Effector memory CD4-positive, alpha-beta T cell (primary cell): Measurements from ENCODE around the gene RAB11FIP3.

Experiments used
- DNase-seq, 3 donors: peaks; one replicate each; pipeline ENCODE4 v3.0.0-alpha.2; 2020
- H3K27ac ChIP-seq: 2 replicates; pipeline ENCODE4 v1.7.0; 2013; ENCODE audit warnings: mild to moderate bottlenecking, low read length, moderate library complexity; ENCODE audit not compliant: insufficient read depth, poor library complexity, severe bottlenecking
- H3K27me3 ChIP-seq: replicated peaks from 2 replicates; pipeline ENCODE4 v1.7.0; 2013; ENCODE audit warnings: mild to moderate bottlenecking, low read length; ENCODE audit not compliant: insufficient read depth, control insufficient read depth, poor library complexity, severe bottlenecking
- H3K36me3 ChIP-seq: 2 replicates; pipeline ENCODE4 v1.7.0; 2013; ENCODE audit warnings: mild to moderate bottlenecking, low read length, moderate library complexity; ENCODE audit not compliant: control insufficient read depth, insufficient read depth
- H3K4me1 ChIP-seq: 2 replicates; pipeline ENCODE4 v1.7.0; 2013; ENCODE audit warnings: low read length, mild to moderate bottlenecking; ENCODE audit not compliant: control insufficient read depth, insufficient read depth, poor library complexity, severe bottlenecking
- H3K4me3 ChIP-seq: 2 replicates; pipeline ENCODE4 v1.7.0; 2013; ENCODE audit warnings: low read length, low read depth, mild to moderate bottlenecking; ENCODE audit not compliant: insufficient read depth, poor library complexity, severe bottlenecking
- H3K9me3 ChIP-seq: 2 replicates; pipeline ENCODE4 v1.7.0; 2013; ENCODE audit warnings: mild to moderate bottlenecking, low read length, moderate library complexity; ENCODE audit not compliant: control insufficient read depth

RAB11FIP3 gene

GRCh38 chr16:561413-561794 lies 136.0 kb downstream of the RAB11FIP3 start:
- Histone ChIP-seq H3K27me3 (peaks cover 22% of the 10 kb centered on the region), H3K36me3 (no peaks in the 10 kb centered on the region), H3K4me1 (peaks cover 5% of the 10 kb centered on the region), H3K9me3 (no peaks in the 10 kb centered on the region), H3K27ac (no peak overlapping the region), H3K4me3 (no peak overlapping the region)
- DNase-seq = no peak

- Histone ChIP-seq H3K4me3 (no peak overlapping the region), H3K36me3 (no peaks in the 10 kb centered on the region), H3K27ac (no peak overlapping the region), H3K27me3 (peaks cover 22% of the 10 kb centered on the region), H3K4me1 (peaks cover 14% of the 10 kb centered on the region), H3K9me3 (no peaks in the 10 kb centered on the region)
- no peak for DNase-seq
Observed at GRCh38 chr16:561957-562938, 136.8 kb downstream of the RAB11FIP3 start.

- peaks cover 22% of the 10 kb centered on the region for H3K27me3 ChIP-seq
- H3K4me1 ChIP-seq = peaks cover 20% of the 10 kb centered on the region
- DNase-seq = no peak
- no peak overlapping the region for H3K27ac ChIP-seq
- no peaks in the 10 kb centered on the region for H3K36me3 ChIP-seq
- H3K9me3 ChIP-seq = no peaks in the 10 kb centered on the region
- H3K4me3 ChIP-seq = no peak overlapping the region
Observed at GRCh38 chr16:563072-563644, 137.7 kb downstream of the RAB11FIP3 start.

GRCh38 chr16:564690-565418 lies 139.4 kb downstream of the RAB11FIP3 start:
- Histone ChIP-seq H3K27ac (no peak overlapping the region), H3K27me3 (peaks cover 8% of the 10 kb centered on the region), H3K36me3 (no peaks in the 10 kb centered on the region), H3K9me3 (no peaks in the 10 kb centered on the region), H3K4me1 (peaks cover 33% of the 10 kb centered on the region), H3K4me3 (no peak overlapping the region)
- DNase-seq = no peak

- no peaks in the 10 kb centered on the region for H3K9me3 ChIP-seq
- peaks cover 7% of the 10 kb centered on the region for H3K27me3 ChIP-seq
- H3K4me1 ChIP-seq = peaks cover 35% of the 10 kb centered on the region
- H3K4me3 ChIP-seq = no peak overlapping the region
- no peak overlapping the region for H3K27ac ChIP-seq
- no peaks in the 10 kb centered on the region for H3K36me3 ChIP-seq
- no peak for DNase-seq
Observed at GRCh38 chr16:565419-566330, 140.2 kb downstream of the RAB11FIP3 start.

- peaks cover 38% of the 10 kb centered on the region for H3K4me1 ChIP-seq
- H3K27ac ChIP-seq = peak within 1 kb of the TSS; percentile 60
- DNase-seq = peak in 1 of 3 donors; percentile 25
- no peaks in the 10 kb centered on the region for H3K27me3 ChIP-seq
- no peaks in the 10 kb centered on the region for H3K9me3 ChIP-seq
- peak within 1 kb of the TSS; percentile 47 for H3K4me3 ChIP-seq
- H3K36me3 ChIP-seq = no peaks in the 10 kb centered on the region
Observed at GRCh38 chr16:566475-567372, 141.3 kb downstream of the RAB11FIP3 start, which contains the start of gene NHLRC4. Gene NHLRC4 (plus strand): TSS chr16:567005. CDS start chr16:568048, 1,043 bp downstream.

GRCh38 chr16:567373-568256 lies 142.2 kb downstream of the RAB11FIP3 start:
- Histone ChIP-seq H3K27ac (peak overlapping the region; percentile 60), H3K4me1 (peaks cover 38% of the 10 kb centered on the region), H3K9me3 (no peaks in the 10 kb centered on the region), H3K36me3 (no peaks in the 10 kb centered on the region), H3K4me3 (peak overlapping the region; percentile 47), H3K27me3 (no peaks in the 10 kb centered on the region)
- no peak for DNase-seq
